IMR-90 (cell line): ENCODE measurements around the gene CLCF1. TPM values are rescaled to one million over a fixed set of nuclear protein-coding genes. Genes with fewer than 3 reads are reported as not detected.

Source experiments
- ATAC-seq: fragments of 200-7000 bp; cut with Tn5 transposase; 2 replicates; pipeline ENCODE4 v1.9.1; 2020; ENCODE audit warnings: low read depth, mild to moderate bottlenecking, moderate library complexity
- BruUV-seq: library from RNA; stranded (reverse); fragments of 400-500 nt; replicated peaks from 2 replicates; lab custom pipeline; 2021; lab: Mats Ljungman, UMichigan
- CTCF ChIA-PET: fragments of 300-600 bp; formaldehyde crosslinking; extraction: SDS; loops from one replicate; lab custom pipeline; 2021; ENCODE audit warnings: antibody characterized with exemption; lab: Yijun Ruan, JAX
- POLR2A ChIA-PET: fragments of 300-600 bp; sonication (Branson Sonifier 250); formaldehyde crosslinking; loops from one replicate; lab custom pipeline; 2022; ENCODE audit warnings: antibody characterized with exemption; ENCODE audit not compliant: unreplicated experiment; lab: Charles Lee
- DNase-seq: peaks from one replicate; pipeline ENCODE4 v3.0.0; 2013
- H2AFZ ChIP-seq: replicated peaks from 2 replicates; pipeline ENCODE3; 2013; ENCODE audit warnings: low read length, mild to moderate bottlenecking; ENCODE audit not compliant: poor library complexity
- H2AK5ac ChIP-seq: 2 replicates; pipeline ENCODE4 v1.6.1; 2013; ENCODE audit warnings: low read depth, low read length, inconsistent platforms
- H2AK9ac ChIP-seq: replicated peaks from 2 replicates; pipeline ENCODE3; 2013; ENCODE audit warnings: mild to moderate bottlenecking, low read depth, low read length, moderate library complexity; ENCODE audit not compliant: poor library complexity
- H2BK120ac ChIP-seq: 2 replicates; pipeline ENCODE4 v1.6.1; 2013; ENCODE audit warnings: low read depth, low read length, inconsistent platforms
- H2BK15ac ChIP-seq: 3 replicates; pipeline ENCODE4 v1.6.1; 2013; ENCODE audit warnings: low read depth, low read length, inconsistent platforms
- H2BK20ac ChIP-seq: 2 replicates; pipeline ENCODE4 v1.6.1; 2013; ENCODE audit warnings: low read depth, mild to moderate bottlenecking, inconsistent platforms, low read length, moderate library complexity
- H2BK5ac ChIP-seq: 2 replicates; pipeline ENCODE4 v1.6.1; 2013; ENCODE audit warnings: mild to moderate bottlenecking, low read depth, low read length, inconsistent platforms; ENCODE audit not compliant: poor library complexity, severe bottlenecking
- H3K14ac ChIP-seq: replicated peaks from 2 replicates; pipeline ENCODE4 v1.6.1; 2013; ENCODE audit warnings: low read depth, low read length, inconsistent platforms
- H3K18ac ChIP-seq: 2 replicates; pipeline ENCODE4 v1.6.1; 2013; ENCODE audit warnings: low read depth, low read length, control low read depth
- H3K23ac ChIP-seq: 2 replicates; pipeline ENCODE4 v1.6.1; 2013; ENCODE audit warnings: low read depth, low read length, inconsistent platforms
- H3K27ac ChIP-seq: 2 replicates; pipeline ENCODE4 v1.5.1; 2013; ENCODE audit warnings: mild to moderate bottlenecking, control low read depth, low read length; ENCODE audit not compliant: insufficient read depth
- H3K27me3 ChIP-seq: 2 replicates; pipeline ENCODE4 v1.6.1; 2013; ENCODE audit warnings: low read length; ENCODE audit not compliant: control insufficient read depth, insufficient read depth
- H3K36me3 ChIP-seq: 2 replicates; pipeline ENCODE4 v1.6.1; 2013; ENCODE audit warnings: low read length, mixed read lengths; ENCODE audit not compliant: control insufficient read depth, insufficient read depth
- H3K4ac ChIP-seq: 2 replicates; pipeline ENCODE4 v1.6.1; 2013; ENCODE audit warnings: low read depth, low read length, inconsistent platforms
- H3K4me1 ChIP-seq: 2 replicates; pipeline ENCODE4 v1.6.1; 2013; ENCODE audit warnings: low read length, mixed read lengths; ENCODE audit not compliant: control insufficient read depth, insufficient read depth
- H3K4me2 ChIP-seq: 2 replicates; pipeline ENCODE4 v1.6.1; 2013; ENCODE audit warnings: low read depth, mild to moderate bottlenecking, control low read depth, low read length, moderate library complexity
- H3K4me3 ChIP-seq: 2 replicates; pipeline ENCODE4 v1.5.1; 2013; ENCODE audit warnings: low read depth, mild to moderate bottlenecking, control low read depth, low read length, moderate library complexity; ENCODE audit not compliant: insufficient read depth
- H3K56ac ChIP-seq: 2 replicates; pipeline ENCODE4 v1.6.1; 2013; ENCODE audit warnings: low read length, inconsistent platforms; ENCODE audit not compliant: insufficient read depth; ENCODE audit errors: extremely low read depth
- H3K79me1 ChIP-seq, 2 experiments: 2 replicates each; pipeline ENCODE4 v1.6.1; 2013; ENCODE audit warnings: low read length in 2 of 2, inconsistent platforms in 1 of 2, low read depth in 1 of 2
- H3K9ac ChIP-seq: 2 replicates; pipeline ENCODE4 v1.6.1; 2013; ENCODE audit warnings: low read depth, low read length, control low read depth
- H3K9me1 ChIP-seq: 2 replicates; pipeline ENCODE4 v1.6.1; 2013; ENCODE audit warnings: low read length, inconsistent platforms; ENCODE audit not compliant: insufficient read depth
- H3K9me3 ChIP-seq: 2 replicates; pipeline ENCODE4 v1.6.1; 2013; ENCODE audit warnings: low read length; ENCODE audit not compliant: control insufficient read depth, insufficient read depth
- H4K20me1 ChIP-seq: 2 replicates; pipeline ENCODE4 v1.6.1; 2013; ENCODE audit warnings: low read length, inconsistent platforms; ENCODE audit not compliant: insufficient read depth
- H4K5ac ChIP-seq: 2 replicates; pipeline ENCODE4 v1.6.1; 2013; ENCODE audit warnings: mild to moderate bottlenecking, low read depth, low read length, control low read depth
- H4K8ac ChIP-seq, 2 experiments: 2 replicates each; pipeline ENCODE4 v1.6.1; 2013; ENCODE audit warnings: low read depth in 2 of 2, low read length in 2 of 2, control low read depth in 1 of 2, inconsistent platforms in 1 of 2
- H4K91ac ChIP-seq: 2 replicates; pipeline ENCODE4 v1.6.1; 2013; ENCODE audit warnings: low read depth, low read length, inconsistent platforms; ENCODE audit not compliant: insufficient read depth
- BHLHE40 ChIP-seq: fragments of 150-350 bp; IDR thresholded peaks from 2 replicates; pipeline ENCODE4 v1.6.1; 2016; ENCODE audit warnings: mild to moderate bottlenecking, low read depth, low read length
- POLR2A ChIP-seq: IDR thresholded peaks from 2 replicates; pipeline ENCODE4 v1.6.1; 2012; ENCODE audit warnings: mild to moderate bottlenecking, low read depth, low read length
- RAD21 ChIP-seq: IDR thresholded peaks from 2 replicates; pipeline ENCODE4 v1.6.1; 2012; ENCODE audit warnings: low read length, improper control_type of control experiment
- RCOR1 ChIP-seq: IDR thresholded peaks from 2 replicates; pipeline ENCODE4 v1.6.1; 2012; ENCODE audit warnings: mild to moderate bottlenecking, low read length, improper control_type of control experiment; ENCODE audit not compliant: insufficient replicate concordance
- SMC3 ChIP-seq: fragments of 150-350 bp; IDR thresholded peaks from 2 replicates; pipeline ENCODE4 v1.6.1; 2016; ENCODE audit warnings: low read depth, mild to moderate bottlenecking, antibody characterized with exemption, low read length, moderate library complexity
- USF2 ChIP-seq: fragments of 150-350 bp; IDR thresholded peaks from 2 replicates; pipeline ENCODE4 v1.6.1; 2017; ENCODE audit warnings: mild to moderate bottlenecking, antibody characterized with exemption, low read length, low read depth
- WGBS, 2 experiments: methylation state at CpG; one replicate each; pipeline versions ENCODE4 v1.1.5 to v1.1.7; 2013; ENCODE audit warnings: missing lambda C conversion rate in 2 of 2; ENCODE audit not compliant: insufficient read length in 1 of 2; ENCODE audit errors: extremely low coverage in 2 of 2; 5-methylcytosine and 5-hydroxymethylcytosine counted together
- dilution Hi-C: fragments of 300-500 bp; cut with HindIII; formaldehyde crosslinking; loops from one replicate; pipeline ENCODE4 v1.14.3; 2018; ENCODE audit warnings: low sequenced_read_pairs; ENCODE audit not compliant: unreplicated experiment
- in situ Hi-C: fragments of 300-500 bp; cut with MboI; formaldehyde crosslinking; loops from 3 replicates; pipeline ENCODE4 v1.14.3; 2019; ENCODE audit warnings: low sequenced_read_pairs, inconsistent platforms, mixed read lengths
- intact Hi-C: fragments of 100-400 bp; cut with micrococcal nuclease; formaldehyde crosslinking; loops from 2 replicates; pipeline ENCODE4 v1.10.0; 2022
- polyA plus RNA-seq, 3 experiments: library from polyadenylated mRNA; depleted of rRNA; stranded (reverse); fragments of >200 nt; gene quantifications; 2 replicates each; pipeline ENCODE4 v1.2.3, GENCODE V29; 2012; ENCODE audit warnings: low replicate concordance in 1 of 3
- total RNA-seq: library from RNA; depleted of rRNA; stranded (reverse); fragments of >200 nt; gene quantifications from 2 replicates; pipeline ENCODE4 v1.2.3, GENCODE V29; 2012
- TF ChIP-seq, protein P1 (sequence below): conservative IDR thresholded peaks from 2 replicates; pipeline ENCODE4 v1.5.1; 2012; ENCODE audit warnings: mild to moderate bottlenecking, low read depth, low read length, improper control_type of control experiment

Gene CLCF1
- total and polyA plus RNA-seq, 2 of the 4 experiments (the other 2 are of a cell fraction), result 5.6 to 27.8 TPM

DNA sequence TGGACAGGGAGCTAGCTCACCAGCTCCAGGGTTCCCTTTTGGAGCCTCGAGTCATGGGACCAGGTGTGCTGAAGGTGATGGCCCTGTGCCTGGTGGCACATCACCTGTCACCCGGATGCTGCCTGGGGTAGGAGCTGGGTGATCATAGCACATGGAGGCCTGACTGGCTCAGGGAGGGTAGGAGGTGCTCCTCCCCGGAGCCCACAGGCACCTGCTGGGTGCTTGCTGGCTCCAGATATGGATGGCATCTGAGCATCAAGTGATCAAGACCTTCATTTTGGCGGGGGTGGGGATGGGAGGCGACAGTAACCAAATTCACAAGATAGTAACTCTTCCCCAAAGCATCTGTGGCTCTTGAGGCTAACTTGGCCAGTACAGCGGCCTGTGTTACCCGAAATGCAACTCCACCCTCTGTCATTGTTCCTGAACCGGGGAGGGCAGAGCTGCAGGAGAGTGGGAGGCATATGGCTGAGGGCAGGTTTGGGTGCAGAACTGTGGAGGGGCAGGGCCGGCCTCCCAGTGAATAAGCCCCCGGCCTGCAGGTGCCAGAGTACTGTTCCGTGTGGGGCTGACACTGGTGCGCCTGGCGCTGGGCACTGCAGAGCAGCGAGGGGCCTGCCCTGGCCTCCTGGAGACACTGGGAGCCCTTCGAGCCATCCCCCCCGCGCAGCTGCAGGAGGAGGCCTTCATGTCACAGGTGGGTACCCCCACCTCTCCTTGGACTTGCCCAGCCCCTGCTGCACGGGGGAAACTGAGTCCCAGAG lies 35.2 kb upstream of the CLCF1 start:
- intact Hi-C loops (no loop called here), in situ Hi-C loops (no loop called here), dilution Hi-C loops (no loop called here)
- Histone ChIP-seq H3K27me3 (peaks cover 55% of the 10 kb centered on the region), H4K20me1 (no peaks in the 10 kb centered on the region), H3K4me3 (no peak overlapping the region), H3K9me1 (no peaks in the 10 kb centered on the region), H3K36me3 (no peaks in the 10 kb centered on the region), H3K4me1 (no peaks in the 10 kb centered on the region), H2AK9ac (no peak overlapping the region), H3K9ac (no peak overlapping the region), H2BK5ac (no peak overlapping the region), H4K91ac (no peak overlapping the region), H4K8ac (no peak overlapping the region), H3K18ac (no peak overlapping the region), H3K4me2 (no peak overlapping the region), H4K5ac (no peak overlapping the region), H2AK5ac (no peak overlapping the region), H3K23ac (no peak overlapping the region), H3K9me3 (no peaks in the 10 kb centered on the region), H3K79me1 (no peaks in the 10 kb centered on the region), H3K4ac (no peak overlapping the region), H2BK15ac (no peak overlapping the region), H2AFZ (no peak overlapping the region), H2BK120ac (no peak overlapping the region), H2BK20ac (no peak overlapping the region), H3K14ac (no peak overlapping the region), H3K56ac (no peak overlapping the region), H3K27ac (no peak overlapping the region)
- CTCF ChIA-PET, result no interaction called here
- ATAC-seq, result no peak
- no TSS peak for BruUV-seq
- DNase-seq, result no peak
- POLR2A ChIA-PET, result no interaction called here
- TF ChIP-seq BHLHE40 (no peak), SMC3 (no peak), RAD21 (no peak), USF2 (no peak), POLR2A (no peak), RCOR1 (no peak)
- TF ChIP-seq, protein P1, sequence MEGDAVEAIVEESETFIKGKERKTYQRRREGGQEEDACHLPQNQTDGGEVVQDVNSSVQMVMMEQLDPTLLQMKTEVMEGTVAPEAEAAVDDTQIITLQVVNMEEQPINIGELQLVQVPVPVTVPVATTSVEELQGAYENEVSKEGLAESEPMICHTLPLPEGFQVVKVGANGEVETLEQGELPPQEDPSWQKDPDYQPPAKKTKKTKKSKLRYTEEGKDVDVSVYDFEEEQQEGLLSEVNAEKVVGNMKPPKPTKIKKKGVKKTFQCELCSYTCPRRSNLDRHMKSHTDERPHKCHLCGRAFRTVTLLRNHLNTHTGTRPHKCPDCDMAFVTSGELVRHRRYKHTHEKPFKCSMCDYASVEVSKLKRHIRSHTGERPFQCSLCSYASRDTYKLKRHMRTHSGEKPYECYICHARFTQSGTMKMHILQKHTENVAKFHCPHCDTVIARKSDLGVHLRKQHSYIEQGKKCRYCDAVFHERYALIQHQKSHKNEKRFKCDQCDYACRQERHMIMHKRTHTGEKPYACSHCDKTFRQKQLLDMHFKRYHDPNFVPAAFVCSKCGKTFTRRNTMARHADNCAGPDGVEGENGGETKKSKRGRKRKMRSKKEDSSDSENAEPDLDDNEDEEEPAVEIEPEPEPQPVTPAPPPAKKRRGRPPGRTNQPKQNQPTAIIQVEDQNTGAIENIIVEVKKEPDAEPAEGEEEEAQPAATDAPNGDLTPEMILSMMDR, result no peak
- WGBS, 2 experiments, result 81% methylated on average over 6 of the region's 18 CpGs; no CpG with 5 or more reads in 1 of the 2 experiments
